K562 (cell line): ENCODE measurements around the gene RAB40B. TPM values are rescaled to one million over a fixed set of nuclear protein-coding genes. Genes with fewer than 3 reads are reported as not detected.

Source experiments
- CC2D1A ChIP-seq: fragments of 450-650 bp; IDR thresholded peaks from 2 replicates; pipeline ENCODE4 v1.6.1; 2017; ENCODE audit warnings: mild to moderate bottlenecking
- FOSL1 ChIP-seq: fragments of 200-800 bp; sonication (Bioruptor generic); conservative IDR thresholded peaks from 2 replicates; pipeline ENCODE4 v1.6.1; 2016; ENCODE audit warnings: missing genetic modification characterization, missing compliant biosample characterization
- HMGXB4 ChIP-seq: sonication (generic); formaldehyde crosslinking; IDR thresholded peaks from 2 replicates; pipeline ENCODE4 v1.8.1; 2023; ENCODE audit warnings: mild to moderate bottlenecking, missing genetic modification reagents
- ZNF146 ChIP-seq: IDR thresholded peaks from one replicate; pipeline ENCODE4 v1.6.1; 2018; ENCODE audit warnings: missing compliant biosample characterization; ENCODE audit not compliant: unreplicated experiment
- polyA plus RNA-seq, 8 experiments: library from polyadenylated mRNA; depleted of rRNA in 4 of 8; stranded (reverse) in 5 of 8; unstranded in 3 of 8; fragments of >200 nt; fragmentation: Nextera tagmentation in 2 of 8; fragmentation: Illumina TruSeq in 1 of 8; extraction: Ambion mirVana in 2 of 8; extraction: Trizol in 1 of 8; gene quantifications; 2 replicates each; pipeline versions ENCODE4 v1.2.1 to v1.2.3, GENCODE V29; 2011 to 2014; ENCODE audit warnings: inconsistent platforms in 1 of 8, missing spikeins in 1 of 8
- total RNA-seq, 7 experiments: library from RNA; depleted of rRNA in 6 of 7; stranded (reverse); fragments of >200 nt in 6 of 7; fragmentation: Illumina TruSeq in 2 of 7; extraction: Trizol in 2 of 7; gene quantifications; 2 replicates each; pipeline versions ENCODE4 v1.2.1 to v1.2.3, GENCODE V29; 2011 to 2021; ENCODE audit warnings: low replicate concordance in 1 of 7
- TF ChIP-seq, protein P1 (sequence below): sonication (generic); formaldehyde crosslinking; IDR thresholded peaks from 2 replicates; pipeline ENCODE4 v1.8.1; 2023; ENCODE audit warnings: mild to moderate bottlenecking, missing genetic modification reagents
- TF ChIP-seq, protein P2 (sequence below), 2 experiments: fragments of 200-800 bp in 1 of 2; sonication (Bioruptor generic) in 1 of 2; sonication (generic) in 1 of 2; formaldehyde crosslinking in 1 of 2; IDR thresholded peaks in 1 of 2; conservative IDR thresholded peaks in 1 of 2; 2 replicates each; pipeline versions ENCODE4 v1.5.0 to v1.6.1; 2016 to 2020; ENCODE audit warnings: missing compliant biosample characterization in 1 of 2, missing genetic modification characterization in 1 of 2, missing genetic modification reagents in 1 of 2
- TF ChIP-seq, protein P3 (sequence below): fragments of 450-650 bp; IDR thresholded peaks from 2 replicates; pipeline ENCODE4 v1.6.1; 2016; ENCODE audit warnings: mild to moderate bottlenecking, moderate library complexity

Gene RAB40B
- total and polyA plus RNA-seq, 9 of the 15 experiments (the other 6 are each of a cell fraction or from before 2014, with no cell fraction given) = 0.13 to 4.6 (median 1.4) TPM

GRCh38 chr17:82734987-82735866 is 36.7 kb upstream of the RAB40B start, which contains the start of gene FN3K (continued):
- TF ChIP-seq HMGXB4 (CRISPR knock-in tag) (peak; percentile 75; the same call in 1 of the 2 replicates), FOSL1 (tag) (0 out of 2 replicates have a peak, but pooled peaks have one; percentile 16), CC2D1A (no peak), ZNF146 (CRISPR knock-in tag) (no peak)
- TF ChIP-seq, protein P1, sequence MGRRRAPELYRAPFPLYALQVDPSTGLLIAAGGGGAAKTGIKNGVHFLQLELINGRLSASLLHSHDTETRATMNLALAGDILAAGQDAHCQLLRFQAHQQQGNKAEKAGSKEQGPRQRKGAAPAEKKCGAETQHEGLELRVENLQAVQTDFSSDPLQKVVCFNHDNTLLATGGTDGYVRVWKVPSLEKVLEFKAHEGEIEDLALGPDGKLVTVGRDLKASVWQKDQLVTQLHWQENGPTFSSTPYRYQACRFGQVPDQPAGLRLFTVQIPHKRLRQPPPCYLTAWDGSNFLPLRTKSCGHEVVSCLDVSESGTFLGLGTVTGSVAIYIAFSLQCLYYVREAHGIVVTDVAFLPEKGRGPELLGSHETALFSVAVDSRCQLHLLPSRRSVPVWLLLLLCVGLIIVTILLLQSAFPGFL (CRISPR knock-in tag) = 0 out of 2 replicates have a peak, but pooled peaks have one; percentile 19
- TF ChIP-seq, protein P2, sequence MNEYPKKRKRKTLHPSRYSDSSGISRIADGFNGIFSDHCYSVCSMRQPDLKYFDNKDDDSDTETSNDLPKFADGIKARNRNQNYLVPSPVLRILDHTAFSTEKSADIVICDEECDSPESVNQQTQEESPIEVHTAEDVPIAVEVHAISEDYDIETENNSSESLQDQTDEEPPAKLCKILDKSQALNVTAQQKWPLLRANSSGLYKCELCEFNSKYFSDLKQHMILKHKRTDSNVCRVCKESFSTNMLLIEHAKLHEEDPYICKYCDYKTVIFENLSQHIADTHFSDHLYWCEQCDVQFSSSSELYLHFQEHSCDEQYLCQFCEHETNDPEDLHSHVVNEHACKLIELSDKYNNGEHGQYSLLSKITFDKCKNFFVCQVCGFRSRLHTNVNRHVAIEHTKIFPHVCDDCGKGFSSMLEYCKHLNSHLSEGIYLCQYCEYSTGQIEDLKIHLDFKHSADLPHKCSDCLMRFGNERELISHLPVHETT (CRISPR knock-in tag; conservative IDR thresholded peaks at IDR 0.05 in 1 of 2, IDR thresholded peaks at IDR 0.05 in 1 of 2) = peak in 1 of 2 experiments; percentile 81; a peak in 2 of 4 replicates
- TF ChIP-seq, protein P3, sequence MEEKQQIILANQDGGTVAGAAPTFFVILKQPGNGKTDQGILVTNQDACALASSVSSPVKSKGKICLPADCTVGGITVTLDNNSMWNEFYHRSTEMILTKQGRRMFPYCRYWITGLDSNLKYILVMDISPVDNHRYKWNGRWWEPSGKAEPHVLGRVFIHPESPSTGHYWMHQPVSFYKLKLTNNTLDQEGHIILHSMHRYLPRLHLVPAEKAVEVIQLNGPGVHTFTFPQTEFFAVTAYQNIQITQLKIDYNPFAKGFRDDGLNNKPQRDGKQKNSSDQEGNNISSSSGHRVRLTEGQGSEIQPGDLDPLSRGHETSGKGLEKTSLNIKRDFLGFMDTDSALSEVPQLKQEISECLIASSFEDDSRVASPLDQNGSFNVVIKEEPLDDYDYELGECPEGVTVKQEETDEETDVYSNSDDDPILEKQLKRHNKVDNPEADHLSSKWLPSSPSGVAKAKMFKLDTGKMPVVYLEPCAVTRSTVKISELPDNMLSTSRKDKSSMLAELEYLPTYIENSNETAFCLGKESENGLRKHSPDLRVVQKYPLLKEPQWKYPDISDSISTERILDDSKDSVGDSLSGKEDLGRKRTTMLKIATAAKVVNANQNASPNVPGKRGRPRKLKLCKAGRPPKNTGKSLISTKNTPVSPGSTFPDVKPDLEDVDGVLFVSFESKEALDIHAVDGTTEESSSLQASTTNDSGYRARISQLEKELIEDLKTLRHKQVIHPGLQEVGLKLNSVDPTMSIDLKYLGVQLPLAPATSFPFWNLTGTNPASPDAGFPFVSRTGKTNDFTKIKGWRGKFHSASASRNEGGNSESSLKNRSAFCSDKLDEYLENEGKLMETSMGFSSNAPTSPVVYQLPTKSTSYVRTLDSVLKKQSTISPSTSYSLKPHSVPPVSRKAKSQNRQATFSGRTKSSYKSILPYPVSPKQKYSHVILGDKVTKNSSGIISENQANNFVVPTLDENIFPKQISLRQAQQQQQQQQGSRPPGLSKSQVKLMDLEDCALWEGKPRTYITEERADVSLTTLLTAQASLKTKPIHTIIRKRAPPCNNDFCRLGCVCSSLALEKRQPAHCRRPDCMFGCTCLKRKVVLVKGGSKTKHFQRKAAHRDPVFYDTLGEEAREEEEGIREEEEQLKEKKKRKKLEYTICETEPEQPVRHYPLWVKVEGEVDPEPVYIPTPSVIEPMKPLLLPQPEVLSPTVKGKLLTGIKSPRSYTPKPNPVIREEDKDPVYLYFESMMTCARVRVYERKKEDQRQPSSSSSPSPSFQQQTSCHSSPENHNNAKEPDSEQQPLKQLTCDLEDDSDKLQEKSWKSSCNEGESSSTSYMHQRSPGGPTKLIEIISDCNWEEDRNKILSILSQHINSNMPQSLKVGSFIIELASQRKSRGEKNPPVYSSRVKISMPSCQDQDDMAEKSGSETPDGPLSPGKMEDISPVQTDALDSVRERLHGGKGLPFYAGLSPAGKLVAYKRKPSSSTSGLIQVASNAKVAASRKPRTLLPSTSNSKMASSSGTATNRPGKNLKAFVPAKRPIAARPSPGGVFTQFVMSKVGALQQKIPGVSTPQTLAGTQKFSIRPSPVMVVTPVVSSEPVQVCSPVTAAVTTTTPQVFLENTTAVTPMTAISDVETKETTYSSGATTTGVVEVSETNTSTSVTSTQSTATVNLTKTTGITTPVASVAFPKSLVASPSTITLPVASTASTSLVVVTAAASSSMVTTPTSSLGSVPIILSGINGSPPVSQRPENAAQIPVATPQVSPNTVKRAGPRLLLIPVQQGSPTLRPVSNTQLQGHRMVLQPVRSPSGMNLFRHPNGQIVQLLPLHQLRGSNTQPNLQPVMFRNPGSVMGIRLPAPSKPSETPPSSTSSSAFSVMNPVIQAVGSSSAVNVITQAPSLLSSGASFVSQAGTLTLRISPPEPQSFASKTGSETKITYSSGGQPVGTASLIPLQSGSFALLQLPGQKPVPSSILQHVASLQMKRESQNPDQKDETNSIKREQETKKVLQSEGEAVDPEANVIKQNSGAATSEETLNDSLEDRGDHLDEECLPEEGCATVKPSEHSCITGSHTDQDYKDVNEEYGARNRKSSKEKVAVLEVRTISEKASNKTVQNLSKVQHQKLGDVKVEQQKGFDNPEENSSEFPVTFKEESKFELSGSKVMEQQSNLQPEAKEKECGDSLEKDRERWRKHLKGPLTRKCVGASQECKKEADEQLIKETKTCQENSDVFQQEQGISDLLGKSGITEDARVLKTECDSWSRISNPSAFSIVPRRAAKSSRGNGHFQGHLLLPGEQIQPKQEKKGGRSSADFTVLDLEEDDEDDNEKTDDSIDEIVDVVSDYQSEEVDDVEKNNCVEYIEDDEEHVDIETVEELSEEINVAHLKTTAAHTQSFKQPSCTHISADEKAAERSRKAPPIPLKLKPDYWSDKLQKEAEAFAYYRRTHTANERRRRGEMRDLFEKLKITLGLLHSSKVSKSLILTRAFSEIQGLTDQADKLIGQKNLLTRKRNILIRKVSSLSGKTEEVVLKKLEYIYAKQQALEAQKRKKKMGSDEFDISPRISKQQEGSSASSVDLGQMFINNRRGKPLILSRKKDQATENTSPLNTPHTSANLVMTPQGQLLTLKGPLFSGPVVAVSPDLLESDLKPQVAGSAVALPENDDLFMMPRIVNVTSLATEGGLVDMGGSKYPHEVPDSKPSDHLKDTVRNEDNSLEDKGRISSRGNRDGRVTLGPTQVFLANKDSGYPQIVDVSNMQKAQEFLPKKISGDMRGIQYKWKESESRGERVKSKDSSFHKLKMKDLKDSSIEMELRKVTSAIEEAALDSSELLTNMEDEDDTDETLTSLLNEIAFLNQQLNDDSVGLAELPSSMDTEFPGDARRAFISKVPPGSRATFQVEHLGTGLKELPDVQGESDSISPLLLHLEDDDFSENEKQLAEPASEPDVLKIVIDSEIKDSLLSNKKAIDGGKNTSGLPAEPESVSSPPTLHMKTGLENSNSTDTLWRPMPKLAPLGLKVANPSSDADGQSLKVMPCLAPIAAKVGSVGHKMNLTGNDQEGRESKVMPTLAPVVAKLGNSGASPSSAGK = peak; percentile 94
